K562 (cell line): Measurements from ENCODE around the gene AOC1. TPM values are rescaled to one million over a fixed set of nuclear protein-coding genes. Genes with fewer than 3 reads are reported as not detected.

Experiments
- BMI1 ChIP-seq: fragments of 150-350 bp; IDR thresholded peaks from 2 replicates; pipeline ENCODE4 v1.6.1; 2014; ENCODE audit warnings: low read length
- E2F5 ChIP-seq: sonication (generic); formaldehyde crosslinking; IDR thresholded peaks from 2 replicates; pipeline ENCODE4 v1.8.0; 2022; ENCODE audit warnings: mild to moderate bottlenecking, missing genetic modification reagents
- ESRRA ChIP-seq: fragments of 450-650 bp; IDR thresholded peaks from 2 replicates; pipeline ENCODE4 v1.6.1; 2014; ENCODE audit warnings: low read depth, mild to moderate bottlenecking, moderate library complexity, borderline replicate concordance
- ETS1 ChIP-seq: conservative IDR thresholded peaks from 2 replicates; pipeline ENCODE4 v1.6.1; 2011; ENCODE audit warnings: low read depth, mild to moderate bottlenecking, low read length; ENCODE audit not compliant: control insufficient read depth
- EWSR1 ChIP-seq: fragments of 450-650 bp; IDR thresholded peaks from 2 replicates; pipeline ENCODE4 v1.6.1; 2018; ENCODE audit warnings: borderline replicate concordance, mild to moderate bottlenecking, low read depth, moderate library complexity; ENCODE audit not compliant: partially characterized antibody
- ILF3 ChIP-seq: fragments of 450-650 bp; IDR thresholded peaks from 2 replicates; pipeline ENCODE4 v1.6.1; 2018; ENCODE audit warnings: antibody characterized with exemption, mild to moderate bottlenecking, moderate library complexity, borderline replicate concordance
- JUND ChIP-seq, 2 experiments: IDR thresholded peaks; 2 replicates in 1 of 2; 3 replicates in 1 of 2; pipeline ENCODE4 v1.6.1; 2011; ENCODE audit warnings: borderline replicate concordance in 2 of 2, low read depth in 2 of 2, low read length in 2 of 2, improper control_type of control experiment in 1 of 2, missing biosample characterization in 1 of 2, missing genetic modification characterization in 1 of 2, missing genetic modification reagents in 1 of 2
- SMAD2 ChIP-seq: fragments of 150-350 bp; IDR thresholded peaks from 2 replicates; pipeline ENCODE4 v1.6.1; 2014; ENCODE audit warnings: low read depth, mild to moderate bottlenecking, low read length
- TFAM ChIP-seq: fragments of 250-450 bp; sonication (Bioruptor Pico); conservative IDR thresholded peaks from 2 replicates; pipeline ENCODE4 v1.5.0; 2021; ENCODE audit warnings: mild to moderate bottlenecking, moderate library complexity
- ZBTB11 ChIP-seq, 3 experiments: fragments of 200-800 bp in 1 of 3; fragments of 250-450 bp in 1 of 3; fragments of 450-650 bp in 1 of 3; sonication (Bioruptor Pico) in 1 of 3; sonication (Bioruptor generic) in 1 of 3; formaldehyde crosslinking in 1 of 3; IDR thresholded peaks; 2 replicates each; pipeline versions ENCODE4 v1.6.1 to v1.8.0; 2016 to 2022; ENCODE audit warnings: mild to moderate bottlenecking in 2 of 3, missing genetic modification characterization in 2 of 3, missing compliant biosample characterization in 1 of 3, moderate library complexity in 1 of 3
- ZNF785 ChIP-seq: fragments of 250-450 bp; sonication (Bioruptor Pico); IDR thresholded peaks from 2 replicates; pipeline ENCODE4 v1.4.0; 2020; ENCODE audit warnings: mild to moderate bottlenecking
- polyA plus RNA-seq, 8 experiments: library from polyadenylated mRNA; depleted of rRNA in 4 of 8; stranded (reverse) in 5 of 8; unstranded in 3 of 8; fragments of >200 nt; fragmentation: Nextera tagmentation in 2 of 8; fragmentation: Illumina TruSeq in 1 of 8; extraction: Ambion mirVana in 2 of 8; extraction: Trizol in 1 of 8; gene quantifications; 2 replicates each; pipeline versions ENCODE4 v1.2.1 to v1.2.3, GENCODE V29; 2011 to 2014; ENCODE audit warnings: inconsistent platforms in 1 of 8, missing spikeins in 1 of 8
- total RNA-seq, 7 experiments: library from RNA; depleted of rRNA in 6 of 7; stranded (reverse); fragments of >200 nt in 6 of 7; fragmentation: Illumina TruSeq in 2 of 7; extraction: Trizol in 2 of 7; gene quantifications; 2 replicates each; pipeline versions ENCODE4 v1.2.1 to v1.2.3, GENCODE V29; 2011 to 2021; ENCODE audit warnings: low replicate concordance in 1 of 7
- TF ChIP-seq, protein P1 (sequence below): sonication (generic); formaldehyde crosslinking; IDR thresholded peaks from 2 replicates; pipeline ENCODE4 v1.8.0; 2022; ENCODE audit warnings: mild to moderate bottlenecking, missing genetic modification reagents, borderline replicate concordance

The AOC1 gene
- total and polyA plus RNA-seq, 9 of the 15 experiments (the other 6 are each of a cell fraction or from before 2014, with no cell fraction given), result not detected

DNA sequence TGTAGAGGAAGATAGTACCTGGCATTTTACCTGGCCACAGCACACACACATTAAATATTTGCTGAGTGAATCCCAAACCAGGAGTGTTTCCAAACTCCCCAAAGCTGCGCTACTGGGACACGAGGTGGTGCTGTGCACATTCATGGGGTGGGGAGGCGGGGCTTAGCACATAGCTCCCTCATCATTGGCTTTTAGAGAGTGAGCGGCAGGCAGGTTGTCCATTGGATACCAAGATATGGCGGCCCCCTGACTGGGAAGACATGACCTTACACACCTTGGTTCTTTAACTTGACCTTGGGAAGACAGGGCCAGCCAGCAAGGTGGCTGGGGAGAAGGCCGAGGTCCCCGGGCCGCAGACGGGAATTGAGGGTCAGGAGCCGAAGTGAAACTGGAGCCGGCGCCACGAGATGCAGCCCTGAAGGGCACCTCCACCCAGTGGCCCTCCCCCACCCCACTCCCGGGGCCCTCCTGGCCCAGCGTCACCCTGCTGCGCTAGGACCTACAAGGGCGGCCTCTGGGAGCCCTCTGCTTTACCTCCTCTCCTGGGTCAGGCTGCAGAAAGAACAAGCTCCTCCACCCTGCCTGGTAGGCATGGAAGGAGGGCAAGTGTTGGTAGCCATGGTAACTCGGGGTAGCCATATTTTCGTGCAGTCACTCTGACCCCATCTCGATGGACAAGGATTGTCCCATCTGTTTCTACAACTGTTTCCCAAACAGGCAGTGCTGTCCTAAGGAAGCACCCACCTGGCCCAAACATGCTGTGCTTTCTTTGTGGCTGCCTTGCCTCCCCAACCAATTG lies 27.7 kb upstream of the AOC1 start (continued):
- TF ChIP-seq ZBTB11 (CRISPR knock-in tag; IDR thresholded peaks at IDR 0.05) (no peak), TFAM (no peak), BMI1 (no peak), E2F5 (no peak), ILF3 (no peak), EWSR1 (no peak), ZNF785 (CRISPR knock-in tag) (no peak), ETS1 (no peak), JUND (IDR thresholded peaks at IDR 0.05; ENCODE audit: borderline replicate concordance, low read depth, low read length) (peak; percentile 30; the same call in 1 of the 2 replicates), JUND (tag; IDR thresholded peaks at IDR 0.05; ENCODE audit: borderline replicate concordance, low read depth, low read length) (no peak), ESRRA (peak; percentile 100), SMAD2 (no peak)
- TF ChIP-seq, protein P1, sequence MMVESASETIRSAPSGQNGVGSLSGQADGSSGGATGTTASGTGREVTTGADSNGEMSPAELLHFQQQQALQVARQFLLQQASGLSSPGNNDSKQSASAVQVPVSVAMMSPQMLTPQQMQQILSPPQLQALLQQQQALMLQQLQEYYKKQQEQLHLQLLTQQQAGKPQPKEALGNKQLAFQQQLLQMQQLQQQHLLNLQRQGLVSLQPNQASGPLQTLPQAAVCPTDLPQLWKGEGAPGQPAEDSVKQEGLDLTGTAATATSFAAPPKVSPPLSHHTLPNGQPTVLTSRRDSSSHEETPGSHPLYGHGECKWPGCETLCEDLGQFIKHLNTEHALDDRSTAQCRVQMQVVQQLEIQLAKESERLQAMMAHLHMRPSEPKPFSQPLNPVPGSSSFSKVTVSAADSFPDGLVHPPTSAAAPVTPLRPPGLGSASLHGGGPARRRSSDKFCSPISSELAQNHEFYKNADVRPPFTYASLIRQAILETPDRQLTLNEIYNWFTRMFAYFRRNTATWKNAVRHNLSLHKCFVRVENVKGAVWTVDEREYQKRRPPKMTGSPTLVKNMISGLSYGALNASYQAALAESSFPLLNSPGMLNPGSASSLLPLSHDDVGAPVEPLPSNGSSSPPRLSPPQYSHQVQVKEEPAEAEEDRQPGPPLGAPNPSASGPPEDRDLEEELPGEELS (CRISPR knock-in tag), result no peak
